CD14-positive monocyte (primary cell): ENCODE measurements around the gene DUSP6. TPM values are rescaled to one million over a fixed set of nuclear protein-coding genes. Genes with fewer than 3 reads are reported as not detected.

Experiments used
- DNase-seq, 3 donors: peaks; one replicate each; pipeline ENCODE4 v3.0.0-alpha.2; 2011 to 2022
- H2AFZ ChIP-seq: 2 replicates; pipeline ENCODE4 v1.6.0; 2012; ENCODE audit warnings: mild to moderate bottlenecking, low read depth, low read length, inconsistent platforms; ENCODE audit not compliant: insufficient read depth, poor library complexity, severe bottlenecking
- H3K27ac ChIP-seq, 2 donors: 1 replicate in 1 of 2; 2 replicates in 1 of 2; pipeline ENCODE4 v1.5.1; 2012 to 2013; ENCODE audit warnings: low read length in 2 of 2, control low read depth in 1 of 2, inconsistent platforms in 1 of 2, low read depth in 1 of 2, mild to moderate bottlenecking in 1 of 2
- H3K27me3 ChIP-seq, 2 donors: one replicate each; pipeline versions ENCODE4 v1.6.0 to v1.6.1; 2011 to 2013; ENCODE audit warnings: low read length in 2 of 2; ENCODE audit not compliant: control insufficient read depth in 2 of 2, insufficient read depth in 2 of 2
- H3K36me3 ChIP-seq, 2 donors: replicated peaks in 1 of 2; 1 replicate in 1 of 2; 2 replicates in 1 of 2; pipeline versions ENCODE4 v1.5.1 to v1.6.1; 2012 to 2013; ENCODE audit warnings: low read length in 2 of 2, control low read depth in 1 of 2, inconsistent platforms in 1 of 2, mild to moderate bottlenecking in 1 of 2; ENCODE audit not compliant: insufficient read depth in 2 of 2, control insufficient read depth in 1 of 2
- H3K4me1 ChIP-seq, 2 donors: 1 replicate in 1 of 2; 2 replicates in 1 of 2; pipeline versions ENCODE4 v1.5.1 to v1.6.1; 2012 to 2013; ENCODE audit warnings: low read length in 2 of 2, control low read depth in 1 of 2, inconsistent platforms in 1 of 2, mild to moderate bottlenecking in 1 of 2, moderate library complexity in 1 of 2; ENCODE audit not compliant: insufficient read depth in 2 of 2, control insufficient read depth in 1 of 2
- H3K4me2 ChIP-seq: replicated peaks from 2 replicates; pipeline ENCODE3; 2012; ENCODE audit warnings: low read length, moderate library complexity, mild to moderate bottlenecking; ENCODE audit not compliant: poor library complexity, severe bottlenecking; ENCODE audit errors: extremely low read depth
- H3K4me3 ChIP-seq, 3 experiments: fragments of 200-600 bp in 1 of 3; sonication (generic) in 1 of 3; replicated peaks in 1 of 3; 1 replicate in 2 of 3; 2 replicates in 1 of 3; pipeline ENCODE4 v1.5.1; 2011 to 2013; ENCODE audit warnings: low read length in 3 of 3, mild to moderate bottlenecking in 3 of 3, control low read depth in 2 of 3, low read depth in 2 of 3, inconsistent platforms in 1 of 3, moderate library complexity in 1 of 3
- H3K79me2 ChIP-seq: 2 replicates; pipeline ENCODE4 v1.6.0; 2012; ENCODE audit warnings: mild to moderate bottlenecking, control low read depth, inconsistent platforms, low read length, moderate library complexity; ENCODE audit not compliant: insufficient read depth
- H3K9ac ChIP-seq: 2 replicates; pipeline ENCODE4 v1.6.0; 2017; ENCODE audit warnings: low read length, mild to moderate bottlenecking; ENCODE audit not compliant: insufficient read depth, poor library complexity, severe bottlenecking
- H3K9me3 ChIP-seq, 2 donors: replicated peaks in 1 of 2; 1 replicate in 1 of 2; 2 replicates in 1 of 2; pipeline versions ENCODE4 v1.5.1 to v1.6.1; 2012 to 2013; ENCODE audit warnings: low read length in 2 of 2, control low read depth in 1 of 2; ENCODE audit not compliant: control insufficient read depth in 1 of 2, insufficient read depth in 1 of 2
- H4K20me1 ChIP-seq: 2 replicates; pipeline ENCODE4 v1.6.0; 2012; ENCODE audit warnings: mild to moderate bottlenecking, low read length, control low read depth, moderate library complexity; ENCODE audit not compliant: insufficient read depth
- H3K27ac Mint-ChIP-seq, 7 donors: one replicate each; pipeline ENCODE4 v1.8.0; 2020; ENCODE audit warnings: mild to moderate bottlenecking in 7 of 7, mixed read lengths in 7 of 7, moderate library complexity in 6 of 7, inconsistent platforms in 2 of 7
- H3K27me3 Mint-ChIP-seq, 3 donors: one replicate each; pipeline ENCODE4 v1.8.0; 2021 to 2022; ENCODE audit warnings: low read depth in 3 of 3, mild to moderate bottlenecking in 3 of 3, mixed read lengths in 3 of 3, moderate library complexity in 3 of 3, inconsistent platforms in 1 of 3
- H3K36me3 Mint-ChIP-seq, 2 donors: one replicate each; pipeline ENCODE4 v1.8.0; 2020; ENCODE audit warnings: mixed read lengths in 2 of 2, inconsistent platforms in 1 of 2, mild to moderate bottlenecking in 1 of 2
- H3K4me1 Mint-ChIP-seq: one replicate; pipeline ENCODE4 v1.8.0; 2020; ENCODE audit warnings: mild to moderate bottlenecking, mixed read lengths
- H3K4me3 Mint-ChIP-seq, 2 donors: one replicate each; pipeline ENCODE4 v1.8.0; 2020; ENCODE audit warnings: mild to moderate bottlenecking in 2 of 2, mixed read lengths in 2 of 2, moderate library complexity in 1 of 2
- H3K9me3 Mint-ChIP-seq, 7 donors: one replicate each; pipeline ENCODE4 v1.8.0; 2020 to 2022; ENCODE audit warnings: mixed read lengths in 7 of 7, mild to moderate bottlenecking in 6 of 7, moderate library complexity in 6 of 7, inconsistent platforms in 2 of 7
- WGBS: methylation state at CpG from one replicate; pipeline ENCODE4 v1.1.5; 2013; ENCODE audit warnings: missing lambda C conversion rate; ENCODE audit not compliant: insufficient coverage; 5-methylcytosine and 5-hydroxymethylcytosine counted together
- intact Hi-C, 2 donors: fragments of 100-400 bp; cut with micrococcal nuclease; formaldehyde crosslinking; loops; one replicate each; pipeline versions ENCODE4 v1.15.0 to v1.15.1; 2023
- polyA plus RNA-seq, 3 donors: library from polyadenylated mRNA; depleted of rRNA in 1 of 3; unstranded in 2 of 3; stranded (reverse) in 1 of 3; fragments of 300-500 nt in 2 of 3; fragments of >200 nt in 1 of 3; fragmentation: Illumina TruSeq in 2 of 3; gene quantifications; 1 replicate in 2 of 3; 2 replicates in 1 of 3; pipeline ENCODE4 v1.2.3, GENCODE V29; 2012 to 2021
- TF ChIP-seq, protein P1 (sequence below): fragments of 200-600 bp; IDR thresholded peaks from one replicate; pipeline ENCODE4 v1.8.0; 2022; ENCODE audit warnings: antibody characterized with exemption, mild to moderate bottlenecking

DUSP6 gene
- polyA plus RNA-seq, 3 donors, result 195 to 880 (median 653) TPM

DNA sequence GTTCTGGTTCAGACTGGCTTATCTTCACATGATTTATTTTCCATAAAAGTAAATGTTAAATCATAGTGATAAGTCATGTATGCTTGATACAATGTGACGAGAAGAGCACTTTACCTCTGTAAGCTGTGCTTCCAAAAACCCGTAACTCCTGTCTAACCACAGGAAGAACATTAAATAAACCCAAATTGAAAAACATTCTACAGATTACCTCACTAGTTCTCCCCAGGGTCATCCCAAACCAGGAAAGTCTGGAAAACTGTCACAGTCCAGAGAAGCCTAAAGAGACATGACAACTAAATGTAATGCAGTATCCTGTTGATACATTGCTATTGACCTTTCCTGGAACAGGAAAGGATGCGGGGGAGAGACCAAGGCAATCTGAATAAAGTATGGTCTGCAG is 32.5 kb upstream of the DUSP6 start:
- TF ChIP-seq, protein P1, sequence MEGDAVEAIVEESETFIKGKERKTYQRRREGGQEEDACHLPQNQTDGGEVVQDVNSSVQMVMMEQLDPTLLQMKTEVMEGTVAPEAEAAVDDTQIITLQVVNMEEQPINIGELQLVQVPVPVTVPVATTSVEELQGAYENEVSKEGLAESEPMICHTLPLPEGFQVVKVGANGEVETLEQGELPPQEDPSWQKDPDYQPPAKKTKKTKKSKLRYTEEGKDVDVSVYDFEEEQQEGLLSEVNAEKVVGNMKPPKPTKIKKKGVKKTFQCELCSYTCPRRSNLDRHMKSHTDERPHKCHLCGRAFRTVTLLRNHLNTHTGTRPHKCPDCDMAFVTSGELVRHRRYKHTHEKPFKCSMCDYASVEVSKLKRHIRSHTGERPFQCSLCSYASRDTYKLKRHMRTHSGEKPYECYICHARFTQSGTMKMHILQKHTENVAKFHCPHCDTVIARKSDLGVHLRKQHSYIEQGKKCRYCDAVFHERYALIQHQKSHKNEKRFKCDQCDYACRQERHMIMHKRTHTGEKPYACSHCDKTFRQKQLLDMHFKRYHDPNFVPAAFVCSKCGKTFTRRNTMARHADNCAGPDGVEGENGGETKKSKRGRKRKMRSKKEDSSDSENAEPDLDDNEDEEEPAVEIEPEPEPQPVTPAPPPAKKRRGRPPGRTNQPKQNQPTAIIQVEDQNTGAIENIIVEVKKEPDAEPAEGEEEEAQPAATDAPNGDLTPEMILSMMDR, result no peak
- Mint-ChIP-seq H3K36me3 (no peaks in the 10 kb centered on the region), H3K4me1 (peaks cover 50% of the 10 kb centered on the region), H3K9me3 (no peaks in the 10 kb centered on the region), H3K27ac (peak overlapping the region in 4 of 7 donors; percentile 55 to 86 (median 68)), H3K4me3 (no peak overlapping the region), H3K27me3 (peaks cover 0 to 7% (median 2%) of the 10 kb centered on the region in 3 donors)
- peak overlapping the region in 1 of 2 donors; percentile 77 for H3K27ac ChIP-seq
- H4K20me1 ChIP-seq, result no peaks in the 10 kb centered on the region
- H3K4me1 ChIP-seq, result peaks cover 47 to 55% of the 10 kb centered on the region in 2 donors
- H3K79me2 ChIP-seq, result no peaks in the 10 kb centered on the region
- H2AFZ ChIP-seq, result no peak overlapping the region
- no peak overlapping the region for H3K4me3 ChIP-seq
- peak overlapping the region; percentile 49 for H3K4me2 ChIP-seq
- no peaks in the 10 kb centered on the region for H3K36me3 ChIP-seq
- H3K27me3 ChIP-seq, result no peaks in the 10 kb centered on the region
- WGBS, result no CpG with 5 or more reads among the region's 3 CpGs
- intact Hi-C loops, result no loop called here
- H3K9ac ChIP-seq, result no peak overlapping the region
- H3K9me3 ChIP-seq, result no peaks in the 10 kb centered on the region
- no peak for DNase-seq

DNA sequence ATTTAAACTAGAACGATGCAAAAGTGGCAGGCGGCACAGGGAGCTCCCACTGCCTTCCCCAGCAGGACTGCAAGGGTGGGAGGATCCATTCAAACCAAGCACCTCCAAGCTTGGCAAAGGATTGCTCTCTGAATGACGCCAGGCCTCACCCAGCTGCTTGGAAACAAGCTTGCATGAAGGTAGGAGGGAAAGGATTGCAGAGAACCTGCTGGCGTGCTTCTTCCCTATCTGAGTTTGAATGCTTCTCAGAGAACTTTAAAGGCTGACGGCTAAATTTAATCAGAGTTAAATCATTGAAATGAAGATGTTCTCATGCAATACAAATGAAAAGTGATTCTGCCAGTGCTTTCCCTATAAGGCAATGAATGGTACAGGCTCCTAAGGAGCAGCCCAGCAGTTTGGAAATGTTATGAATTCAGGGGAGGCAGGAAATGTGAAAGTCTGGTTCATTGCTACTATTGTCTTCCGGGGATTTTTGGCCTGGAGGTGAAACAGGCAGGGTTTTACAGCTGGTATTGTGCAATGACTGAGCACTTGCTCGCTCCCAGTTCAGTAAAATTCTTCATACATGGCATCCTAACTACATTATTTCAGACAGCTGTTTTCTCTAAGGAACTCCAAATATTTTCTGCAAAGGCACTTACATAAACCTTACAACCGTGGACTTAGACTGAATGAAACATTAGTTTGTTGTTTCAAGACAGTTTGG is 31.9 kb upstream of the DUSP6 start:
- 0% methylated on average over 1 of the region's 8 CpGs for WGBS
- intact Hi-C loops, result no loop called here

More for the DNA sequence above, 31.9 kb upstream of the DUSP6 start:
- Histone ChIP-seq H3K4me2 (peak overlapping the region; percentile 49), H3K4me3 (peak overlapping the region in 1 of 3 experiments; percentile 39), H3K36me3 (no peaks in the 10 kb centered on the region), H3K27me3 (no peaks in the 10 kb centered on the region), H3K79me2 (no peaks in the 10 kb centered on the region), H3K27ac (peak overlapping the region; percentile 48 to 77), H3K9ac (no peak overlapping the region), H3K9me3 (no peaks in the 10 kb centered on the region), H2AFZ (peak overlapping the region; percentile 32), H4K20me1 (no peaks in the 10 kb centered on the region), H3K4me1 (peaks cover 41 to 48% of the 10 kb centered on the region in 2 donors)
- DNase-seq, result peak in 2 of 3 donors; percentile 51 to 69
- Mint-ChIP-seq H3K27me3 (peaks cover 0 to 7% (median 2%) of the 10 kb centered on the region in 3 donors), H3K9me3 (no peaks in the 10 kb centered on the region), H3K4me1 (peaks cover 44% of the 10 kb centered on the region), H3K36me3 (no peaks in the 10 kb centered on the region), H3K27ac (peak overlapping the region; percentile 71 to 89 (median 83)), H3K4me3 (peak overlapping the region in 1 of 2 donors; percentile 35)
- TF ChIP-seq, protein P1, result no peak
